Gastrocnemius medialis (tissue), 4 donors: ENCODE data around the gene ADAMTSL3.

Experiments used
- CTCF ChIP-seq, 5 experiments: fragments of 450-650 bp in 3 of 5; fragments of 200-600 bp in 2 of 5; sonication (generic) in 2 of 5; IDR thresholded peaks in 4 of 5; conservative IDR thresholded peaks in 1 of 5; 1 replicate in 4 of 5; 2 replicates in 1 of 5; pipeline ENCODE4 v1.5.1; 2016 to 2019; ENCODE audit warnings: antibody characterized with exemption in 5 of 5, mild to moderate bottlenecking in 3 of 5, moderate library complexity in 3 of 5
- POLR2A ChIP-seq, 2 donors: fragments of 450-650 bp; IDR thresholded peaks; one replicate each; pipeline ENCODE4 v1.6.1; 2017; ENCODE audit warnings: antibody characterized with exemption in 2 of 2, mild to moderate bottlenecking in 2 of 2, moderate library complexity in 2 of 2

- TF ChIP-seq CTCF (IDR thresholded peaks at IDR 0.05 in 4 of 5, conservative IDR thresholded peaks at IDR 0.05 in 1 of 5) (no peak), POLR2A (IDR thresholded peaks at IDR 0.05) (no peak)
Observed at GRCh38 chr15:83656943-83657528, 3.1 kb downstream of the ADAMTSL3 start.
